Liver (tissue), 3 donors: ENCODE data around the gene CIAO3.

ENCODE experiments used
- EGR1 ChIP-seq, 2 donors: IDR thresholded peaks; 2 replicates each; pipeline ENCODE4 v1.6.1; 2016 to 2018; ENCODE audit warnings: antibody characterized with exemption in 2 of 2, low read depth in 2 of 2
- GABPA ChIP-seq, 2 donors: IDR thresholded peaks in 1 of 2; conservative IDR thresholded peaks in 1 of 2; 2 replicates each; pipeline ENCODE4 v1.6.1; 2016; ENCODE audit warnings: antibody characterized with exemption in 2 of 2, mild to moderate bottlenecking in 1 of 2, moderate library complexity in 1 of 2
- JUND ChIP-seq, 2 donors: IDR thresholded peaks; 2 replicates each; pipeline ENCODE4 v1.6.1; 2016; ENCODE audit warnings: antibody characterized with exemption in 2 of 2
- YY1 ChIP-seq: IDR thresholded peaks from 2 replicates; pipeline ENCODE4 v1.6.1; 2016; ENCODE audit warnings: antibody characterized with exemption, mild to moderate bottlenecking
- TF ChIP-seq, protein P1 (sequence below): fragments of 150-350 bp; IDR thresholded peaks from 2 replicates; pipeline ENCODE4 v1.5.1; 2017; ENCODE audit warnings: improper control_type of control experiment, low read depth, low read length; ENCODE audit not compliant: missing input control
- TF ChIP-seq, protein P2 (sequence below): IDR thresholded peaks from 2 replicates; pipeline ENCODE4 v1.6.1; 2016; ENCODE audit warnings: antibody characterized with exemption
- donor health status: healthy.
- donor health status: healthy.

- TF ChIP-seq EGR1 (IDR thresholded peaks at IDR 0.05; ENCODE audit: low read depth in 2 of 2): no peak
- TF ChIP-seq GABPA (IDR thresholded peaks at IDR 0.05 in 1 of 2, conservative IDR thresholded peaks at IDR 0.05 in 1 of 2): no peak
- TF ChIP-seq, protein P1, sequence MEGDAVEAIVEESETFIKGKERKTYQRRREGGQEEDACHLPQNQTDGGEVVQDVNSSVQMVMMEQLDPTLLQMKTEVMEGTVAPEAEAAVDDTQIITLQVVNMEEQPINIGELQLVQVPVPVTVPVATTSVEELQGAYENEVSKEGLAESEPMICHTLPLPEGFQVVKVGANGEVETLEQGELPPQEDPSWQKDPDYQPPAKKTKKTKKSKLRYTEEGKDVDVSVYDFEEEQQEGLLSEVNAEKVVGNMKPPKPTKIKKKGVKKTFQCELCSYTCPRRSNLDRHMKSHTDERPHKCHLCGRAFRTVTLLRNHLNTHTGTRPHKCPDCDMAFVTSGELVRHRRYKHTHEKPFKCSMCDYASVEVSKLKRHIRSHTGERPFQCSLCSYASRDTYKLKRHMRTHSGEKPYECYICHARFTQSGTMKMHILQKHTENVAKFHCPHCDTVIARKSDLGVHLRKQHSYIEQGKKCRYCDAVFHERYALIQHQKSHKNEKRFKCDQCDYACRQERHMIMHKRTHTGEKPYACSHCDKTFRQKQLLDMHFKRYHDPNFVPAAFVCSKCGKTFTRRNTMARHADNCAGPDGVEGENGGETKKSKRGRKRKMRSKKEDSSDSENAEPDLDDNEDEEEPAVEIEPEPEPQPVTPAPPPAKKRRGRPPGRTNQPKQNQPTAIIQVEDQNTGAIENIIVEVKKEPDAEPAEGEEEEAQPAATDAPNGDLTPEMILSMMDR: no peak
- TF ChIP-seq JUND (IDR thresholded peaks at IDR 0.05): no peak
- TF ChIP-seq YY1: no peak
- TF ChIP-seq, protein P2, sequence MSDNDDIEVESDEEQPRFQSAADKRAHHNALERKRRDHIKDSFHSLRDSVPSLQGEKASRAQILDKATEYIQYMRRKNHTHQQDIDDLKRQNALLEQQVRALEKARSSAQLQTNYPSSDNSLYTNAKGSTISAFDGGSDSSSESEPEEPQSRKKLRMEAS: no peak
Measured at GRCh38 chr16:788399-789126, 47.8 kb upstream of the CIAO3 start, which contains the start of gene CHTF18.
